MM.1S (cell line): ENCODE data around the gene PTPRD.

Experiments
- EZH2 ChIP-seq: fragments of 300-600 bp; sonication (generic); optimal IDR thresholded peaks from 2 replicates; pipeline ENCODE3; 2017; ENCODE audit warnings: low read depth, mild to moderate bottlenecking, antibody characterized with exemption, low read length, mixed read lengths
- EZH2phosphoT487 ChIP-seq: fragments of 300-600 bp; sonication (generic); IDR thresholded peaks from 2 replicates; pipeline ENCODE4 v1.6.1; 2018; ENCODE audit warnings: antibody characterized with exemption, low read length
- TF ChIP-seq, protein P1 (sequence below): fragments of 300-600 bp; sonication (generic); IDR thresholded peaks from 2 replicates; pipeline ENCODE4 v1.5.1; 2016; ENCODE audit warnings: antibody characterized with exemption, low read length, mixed read lengths

DNA sequence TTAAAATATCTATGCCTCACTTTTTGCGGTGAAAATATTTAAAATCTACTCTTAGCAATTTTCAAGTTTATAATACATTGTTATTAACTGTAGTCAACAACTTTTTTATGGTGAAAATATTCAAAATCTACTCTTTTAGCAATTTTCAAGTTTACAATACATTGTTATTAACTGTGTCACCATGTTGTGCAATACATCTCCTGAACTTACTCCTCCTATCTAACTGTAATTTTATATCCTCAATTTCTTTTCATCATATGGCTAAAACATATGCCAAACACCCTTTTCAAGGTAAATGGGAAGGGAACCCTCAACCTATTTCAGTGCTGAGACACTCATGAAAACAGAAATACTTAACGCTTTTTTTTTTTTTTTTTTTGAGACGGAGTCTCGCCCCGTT lies 1830.6 kb downstream of the PTPRD start:
- TF ChIP-seq, protein P1, sequence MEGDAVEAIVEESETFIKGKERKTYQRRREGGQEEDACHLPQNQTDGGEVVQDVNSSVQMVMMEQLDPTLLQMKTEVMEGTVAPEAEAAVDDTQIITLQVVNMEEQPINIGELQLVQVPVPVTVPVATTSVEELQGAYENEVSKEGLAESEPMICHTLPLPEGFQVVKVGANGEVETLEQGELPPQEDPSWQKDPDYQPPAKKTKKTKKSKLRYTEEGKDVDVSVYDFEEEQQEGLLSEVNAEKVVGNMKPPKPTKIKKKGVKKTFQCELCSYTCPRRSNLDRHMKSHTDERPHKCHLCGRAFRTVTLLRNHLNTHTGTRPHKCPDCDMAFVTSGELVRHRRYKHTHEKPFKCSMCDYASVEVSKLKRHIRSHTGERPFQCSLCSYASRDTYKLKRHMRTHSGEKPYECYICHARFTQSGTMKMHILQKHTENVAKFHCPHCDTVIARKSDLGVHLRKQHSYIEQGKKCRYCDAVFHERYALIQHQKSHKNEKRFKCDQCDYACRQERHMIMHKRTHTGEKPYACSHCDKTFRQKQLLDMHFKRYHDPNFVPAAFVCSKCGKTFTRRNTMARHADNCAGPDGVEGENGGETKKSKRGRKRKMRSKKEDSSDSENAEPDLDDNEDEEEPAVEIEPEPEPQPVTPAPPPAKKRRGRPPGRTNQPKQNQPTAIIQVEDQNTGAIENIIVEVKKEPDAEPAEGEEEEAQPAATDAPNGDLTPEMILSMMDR = no peak
- TF ChIP-seq EZH2 = no peak
- no peak for TF ChIP-seq EZH2phosphoT487
